ENCODE data around the gene IFT172. TPM values are rescaled to one million over a fixed set of nuclear protein-coding genes. Genes with fewer than 3 reads are reported as not detected.

Gene IFT172
- total RNA-seq, 2 donors from 2014 or later = 80.2 to 82.5 TPM

GRCh38 chr2:27496357-27497287, 7.1 kb upstream of the IFT172 start, which contains the start of gene GCKR:
Gene GCKR, plus strand, starts transcription at chr2:27496839. Its CDS starts 66 bp downstream, at chr2:27496905.
- intact Hi-C loops (cut with DNase I, micrococcal nuclease) = no loop called here
- no peak for DNase-seq

GRCh38 chr2:27495840-27496356, 6.4 kb upstream of the IFT172 start:
- intact Hi-C loops (cut with DNase I, micrococcal nuclease) = no loop called here
- ATAC-seq (no peak), DNase-seq (no peak)

More at GRCh38 chr2:27496357-27497287, 7.1 kb upstream of the IFT172 start, which contains the start of gene GCKR:
- peak; percentile 67 for ATAC-seq

GRCh38 chr2:27494944-27495554, 5.5 kb upstream of the IFT172 start, which contains the start of gene FNDC4:
Gene FNDC4, minus strand, starts transcription at chr2:27495200. Its CDS starts 521 bp downstream, at chr2:27494679.
- peak; percentile 62 for ATAC-seq
- peak in 1 of 2 donors; percentile 22 for DNase-seq
- intact Hi-C loops (cut with DNase I, micrococcal nuclease) = no loop called here

GRCh38 chr2:27494284-27494943, 4.9 kb upstream of the IFT172 start:
- DNase-seq = peak in 1 of 2 donors; percentile 24
- intact Hi-C loops (cut with DNase I, micrococcal nuclease) = no loop called here
- ATAC-seq = no peak

- ATAC-seq (no peak), DNase-seq (no peak)
- intact Hi-C loops (cut with DNase I, micrococcal nuclease) = no loop called here
Measured at GRCh38 chr2:27493948-27494283, 4.4 kb upstream of the IFT172 start.

- DNase-seq (no peak), ATAC-seq (no peak)
Measured at GRCh38 chr2:27492557-27492956, 3.0 kb upstream of the IFT172 start.

GRCh38 chr2:27489118-27489497, 435 bp downstream of the IFT172 start:
- DNase-seq = peak in 1 of 2 donors; percentile 14
- peak; percentile 9 for ATAC-seq
- intact Hi-C loops (cut with DNase I, micrococcal nuclease) = no loop called here

More at GRCh38 chr2:27492557-27492956, 3.0 kb upstream of the IFT172 start:
- intact Hi-C loops (cut with DNase I, micrococcal nuclease) = no loop called here

GRCh38 chr2:27485496-27485895, 4.0 kb downstream of the IFT172 start:
- DNase-seq = no peak
- intact Hi-C loops (cut with DNase I, micrococcal nuclease) = no loop called here
- ATAC-seq = no peak

GRCh38 chr2:27471961-27472360, 17.6 kb downstream of the IFT172 start:
- no peak for ATAC-seq
- intact Hi-C loops (cut with DNase I, micrococcal nuclease) = no loop called here
- DNase-seq = no peak

- no peak for ATAC-seq
- DNase-seq = no peak
- intact Hi-C loops (cut with DNase I, micrococcal nuclease) = no loop called here
Measured at GRCh38 chr2:27464443-27464842, 25.1 kb downstream of the IFT172 start.

- ATAC-seq (no peak), DNase-seq (no peak)
- intact Hi-C loops (cut with DNase I, micrococcal nuclease) = no loop called here
Measured at GRCh38 chr2:27461118-27461517, 28.4 kb downstream of the IFT172 start.

- ATAC-seq (no peak), DNase-seq (no peak)
- intact Hi-C loops (cut with DNase I, micrococcal nuclease) = no loop called here
Measured at GRCh38 chr2:27453968-27454367, 35.6 kb downstream of the IFT172 start.

GRCh38 chr2:27451095-27451494, 38.4 kb downstream of the IFT172 start:
- ATAC-seq (no peak), DNase-seq (no peak)
- intact Hi-C loops (cut with DNase I, micrococcal nuclease) = no loop called here

- no peak for ATAC-seq
- intact Hi-C loops (cut with DNase I, micrococcal nuclease) = no loop called here
- DNase-seq = no peak
Measured at GRCh38 chr2:27448381-27448780, 41.2 kb downstream of the IFT172 start.

- intact Hi-C loops (cut with DNase I, micrococcal nuclease) = no loop called here
- DNase-seq (peak; percentile 72 to 93), ATAC-seq (peak; percentile 80)
Measured at GRCh38 chr2:27446057-27446456, 43.5 kb downstream of the IFT172 start.

GRCh38 chr2:27445615-27446014, 43.9 kb downstream of the IFT172 start:
- intact Hi-C loops (cut with DNase I, micrococcal nuclease) = no loop called here
- peak; percentile 43 for ATAC-seq
- peak; percentile 38 to 46 for DNase-seq

GRCh38 chr2:27445155-27445554, 44.4 kb downstream of the IFT172 start:
- DNase-seq = peak in 1 of 2 donors; percentile 8
- no peak for ATAC-seq
- intact Hi-C loops (cut with DNase I, micrococcal nuclease) = no loop called here

- peak; percentile 28 for ATAC-seq
- DNase-seq = peak in 1 of 2 donors; percentile 46
- intact Hi-C loops (cut with DNase I, micrococcal nuclease) = no loop called here
Measured at GRCh38 chr2:27442920-27443282, 46.6 kb downstream of the IFT172 start.
